PC-9 (cell line): Measurements from ENCODE around the gene CYP3A4.

Source experiments
- EZH2 ChIP-seq: fragments of 200-600 bp; sonication (generic); IDR thresholded peaks from 2 replicates; pipeline ENCODE4 v1.8.0; 2017; ENCODE audit warnings: antibody characterized with exemption, low read depth
- TF ChIP-seq, protein P1 (sequence below): fragments of 200-600 bp; sonication (generic); conservative IDR thresholded peaks from 2 replicates; pipeline ENCODE4 v1.6.1; 2017; ENCODE audit warnings: mixed run types, antibody characterized with exemption, mild to moderate bottlenecking, moderate library complexity

DNA sequence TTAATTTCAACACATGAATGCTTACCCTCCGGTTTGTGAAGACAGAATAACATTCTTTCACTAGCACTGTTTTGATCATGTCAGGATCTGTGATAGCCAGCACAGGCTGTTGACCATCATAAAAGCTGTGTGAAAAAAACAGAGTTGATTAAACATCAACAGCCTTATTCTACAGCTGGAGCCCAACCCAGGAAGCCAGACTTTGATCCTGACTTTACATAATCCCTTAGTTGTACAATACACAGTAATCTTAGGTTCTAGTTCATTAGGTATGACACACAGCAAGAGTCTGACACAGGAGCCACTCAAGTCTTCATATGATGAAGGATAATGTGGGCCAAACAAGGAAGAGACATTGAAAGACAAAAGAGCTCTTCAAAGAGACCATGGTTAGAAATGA lies 11.4 kb downstream of the CYP3A4 start:
- TF ChIP-seq, protein P1, sequence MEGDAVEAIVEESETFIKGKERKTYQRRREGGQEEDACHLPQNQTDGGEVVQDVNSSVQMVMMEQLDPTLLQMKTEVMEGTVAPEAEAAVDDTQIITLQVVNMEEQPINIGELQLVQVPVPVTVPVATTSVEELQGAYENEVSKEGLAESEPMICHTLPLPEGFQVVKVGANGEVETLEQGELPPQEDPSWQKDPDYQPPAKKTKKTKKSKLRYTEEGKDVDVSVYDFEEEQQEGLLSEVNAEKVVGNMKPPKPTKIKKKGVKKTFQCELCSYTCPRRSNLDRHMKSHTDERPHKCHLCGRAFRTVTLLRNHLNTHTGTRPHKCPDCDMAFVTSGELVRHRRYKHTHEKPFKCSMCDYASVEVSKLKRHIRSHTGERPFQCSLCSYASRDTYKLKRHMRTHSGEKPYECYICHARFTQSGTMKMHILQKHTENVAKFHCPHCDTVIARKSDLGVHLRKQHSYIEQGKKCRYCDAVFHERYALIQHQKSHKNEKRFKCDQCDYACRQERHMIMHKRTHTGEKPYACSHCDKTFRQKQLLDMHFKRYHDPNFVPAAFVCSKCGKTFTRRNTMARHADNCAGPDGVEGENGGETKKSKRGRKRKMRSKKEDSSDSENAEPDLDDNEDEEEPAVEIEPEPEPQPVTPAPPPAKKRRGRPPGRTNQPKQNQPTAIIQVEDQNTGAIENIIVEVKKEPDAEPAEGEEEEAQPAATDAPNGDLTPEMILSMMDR, result no peak
- TF ChIP-seq EZH2, result no peak
